Upper lobe of left lung (tissue), 6 donors: Measurements from ENCODE around the gene PHLDA1. TPM values are rescaled to one million over a fixed set of nuclear protein-coding genes. Genes with fewer than 3 reads are reported as not detected.

Experiments
- ATAC-seq, 2 donors: fragments of 200-7000 bp; cut with Tn5 transposase; one replicate each; pipeline ENCODE4 v1.9.1; 2022; ENCODE audit warnings: mild to moderate bottlenecking in 2 of 2, moderate library complexity in 2 of 2; ENCODE audit not compliant: low FRiP score in 2 of 2
- DNase-seq, 2 donors: peaks; one replicate each; pipeline ENCODE4 v3.0.0-alpha.2; 2019 to 2020
- H3K27ac ChIP-seq, 4 donors: fragments of 200-600 bp; sonication (generic); one replicate each; pipeline ENCODE4 v1.5.1; 2016 to 2019
- H3K27me3 ChIP-seq, 4 donors: fragments of 200-600 bp; sonication (generic); one replicate each; pipeline ENCODE4 v1.5.1; 2017 to 2019
- H3K36me3 ChIP-seq, 4 donors: fragments of 200-600 bp; sonication (generic); one replicate each; pipeline ENCODE4 v1.5.1; 2016 to 2019
- H3K4me1 ChIP-seq, 4 donors: fragments of 200-600 bp; sonication (generic); one replicate each; pipeline ENCODE4 v1.5.1; 2018 to 2019
- H3K4me3 ChIP-seq, 4 donors: fragments of 200-600 bp; sonication (generic); one replicate each; pipeline ENCODE4 v1.5.1; 2017 to 2019; ENCODE audit warnings: mild to moderate bottlenecking in 2 of 4, moderate library complexity in 1 of 4
- H3K9me3 ChIP-seq, 4 donors: fragments of 200-600 bp; sonication (generic); one replicate each; pipeline ENCODE4 v1.5.1; 2018 to 2019
- CTCF ChIP-seq, 6 experiments: fragments of 450-650 bp in 4 of 6; fragments of 200-600 bp in 2 of 6; sonication (generic) in 2 of 6; IDR thresholded peaks; one replicate each; pipeline ENCODE4 v1.5.1; 2016 to 2019; ENCODE audit warnings: antibody characterized with exemption in 6 of 6
- EP300 ChIP-seq, 4 donors: sonication (generic); formaldehyde crosslinking; IDR thresholded peaks; one replicate each; pipeline ENCODE4 v1.5.1; 2017; ENCODE audit warnings: antibody characterized with exemption in 4 of 4, control low read depth in 2 of 4
- POLR2A ChIP-seq, 4 donors: fragments of 450-650 bp; IDR thresholded peaks; one replicate each; pipeline ENCODE4 v1.5.1; 2016 to 2017; ENCODE audit warnings: antibody characterized with exemption in 4 of 4, mild to moderate bottlenecking in 2 of 4
- POLR2AphosphoS5 ChIP-seq, 2 donors: sonication (generic); formaldehyde crosslinking; IDR thresholded peaks; one replicate each; pipeline ENCODE4 v1.5.1; 2017; ENCODE audit warnings: antibody characterized with exemption in 2 of 2
- WGBS, 2 donors: methylation state at CpG; one replicate each; pipeline ENCODE4 v1.1.5; 2017 to 2018; 5-methylcytosine and 5-hydroxymethylcytosine counted together
- total RNA-seq, 6 donors: library from RNA; depleted of rRNA in 4 of 6; stranded (reverse); fragments of >200 nt in 4 of 6; gene quantifications; one replicate each; pipeline versions ENCODE4 v1.1.0 to v1.2.1, GENCODE V29; 2016 to 2021
- donor health status: DM: no; HTN: no; CAD: no; lungs with moderate emphysema.
- donor health status: DM: no; HTN: yes; CAD: no; lungs with severe emphysema.

Gene PHLDA1
- total RNA-seq, 6 donors from 2014 or later: 5.2 to 31.2 (median 14.0) TPM

- Histone ChIP-seq H3K27ac (no peak overlapping the region), H3K4me1 (peaks cover 0 to 15% (median 7%) of the 10 kb centered on the region in 4 donors), H3K36me3 (no peaks in the 10 kb centered on the region), H3K4me3 (no peak overlapping the region), H3K27me3 (no peaks in the 10 kb centered on the region), H3K9me3 (no peaks in the 10 kb centered on the region)
- TF ChIP-seq POLR2A (IDR thresholded peaks at IDR 0.05) (no peak), POLR2AphosphoS5 (IDR thresholded peaks at IDR 0.05) (no peak), EP300 (IDR thresholded peaks at IDR 0.05) (no peak), CTCF (IDR thresholded peaks at IDR 0.05) (no peak)
- ATAC-seq (no peak), DNase-seq (no peak)
- WGBS, 2 donors: 89 to 94% methylated on average over 4 of the region's 4 CpGs
Observed at GRCh38 chr12:76013603-76014002, 18.0 kb downstream of the PHLDA1 start.

GRCh38 chr12:76012644-76013043 is 18.9 kb downstream of the PHLDA1 start:
- ATAC-seq (no peak), DNase-seq (no peak)
- no peaks in the 10 kb centered on the region for H3K27me3 ChIP-seq
- peaks cover 0 to 6% (median 0%) of the 10 kb centered on the region in 4 donors for H3K4me1 ChIP-seq
- 92 to 100% methylated on average over 2 to 4 of the region's 4 CpGs for WGBS, 2 donors
- no peak overlapping the region for H3K4me3 ChIP-seq
- no peak for TF ChIP-seq CTCF (IDR thresholded peaks at IDR 0.05)
- TF ChIP-seq POLR2A (IDR thresholded peaks at IDR 0.05): no peak
- no peak for TF ChIP-seq EP300 (IDR thresholded peaks at IDR 0.05)
- TF ChIP-seq POLR2AphosphoS5 (IDR thresholded peaks at IDR 0.05): no peak
- H3K27ac ChIP-seq: no peak overlapping the region
- no peaks in the 10 kb centered on the region for H3K9me3 ChIP-seq
- no peaks in the 10 kb centered on the region for H3K36me3 ChIP-seq

GRCh38 chr12:76010732-76011458 is 20.7 kb downstream of the PHLDA1 start:
- TF ChIP-seq EP300 (IDR thresholded peaks at IDR 0.05): peak in 1 of 4 donors; percentile 27
- TF ChIP-seq CTCF (IDR thresholded peaks at IDR 0.05): no peak
- 85 to 86% methylated on average over 6 of the region's 6 CpGs for WGBS, 2 donors
- Histone ChIP-seq H3K27ac (no peak overlapping the region), H3K4me1 (peaks cover 0 to 6% (median 0%) of the 10 kb centered on the region in 4 donors), H3K27me3 (no peaks in the 10 kb centered on the region), H3K9me3 (no peaks in the 10 kb centered on the region), H3K4me3 (no peak overlapping the region), H3K36me3 (no peaks in the 10 kb centered on the region)
- no peak for ATAC-seq
- no peak for DNase-seq

- Histone ChIP-seq H3K27ac (no peak overlapping the region), H3K27me3 (no peaks in the 10 kb centered on the region), H3K4me3 (no peak overlapping the region), H3K9me3 (no peaks in the 10 kb centered on the region), H3K36me3 (no peaks in the 10 kb centered on the region), H3K4me1 (peaks cover 0 to 6% (median 0%) of the 10 kb centered on the region in 4 donors)
- TF ChIP-seq EP300 (IDR thresholded peaks at IDR 0.05): no peak
- no peak for TF ChIP-seq CTCF (IDR thresholded peaks at IDR 0.05)
- TF ChIP-seq POLR2A (IDR thresholded peaks at IDR 0.05): no peak
- TF ChIP-seq POLR2AphosphoS5 (IDR thresholded peaks at IDR 0.05): no peak
- WGBS, 2 donors: 97 to 98% methylated on average over 3 of the region's 3 CpGs
- no peak for ATAC-seq
- no peak for DNase-seq
Observed at GRCh38 chr12:76008428-76008827, 23.1 kb downstream of the PHLDA1 start.

GRCh38 chr12:76007640-76008039 is 23.9 kb downstream of the PHLDA1 start:
- WGBS, 2 donors: 92% methylated on average over 7 to 8 of the region's 8 CpGs
- Histone ChIP-seq H3K27ac (no peak overlapping the region), H3K9me3 (no peaks in the 10 kb centered on the region), H3K36me3 (no peaks in the 10 kb centered on the region), H3K4me1 (peaks cover 0 to 6% (median 0%) of the 10 kb centered on the region in 4 donors), H3K4me3 (no peak overlapping the region), H3K27me3 (no peaks in the 10 kb centered on the region)
- no peak for ATAC-seq
- TF ChIP-seq EP300 (IDR thresholded peaks at IDR 0.05) (no peak), POLR2AphosphoS5 (IDR thresholded peaks at IDR 0.05) (no peak), POLR2A (IDR thresholded peaks at IDR 0.05) (no peak), CTCF (IDR thresholded peaks at IDR 0.05) (no peak)
- DNase-seq: no peak
